ENCODE data around the gene BACH2.
"Not testable (repeated sequence)": the region's sequence is repeated elsewhere in the genome, so short reads cannot be mapped to it uniquely, and the experiment has no call there.

BACH2 gene

DNA sequence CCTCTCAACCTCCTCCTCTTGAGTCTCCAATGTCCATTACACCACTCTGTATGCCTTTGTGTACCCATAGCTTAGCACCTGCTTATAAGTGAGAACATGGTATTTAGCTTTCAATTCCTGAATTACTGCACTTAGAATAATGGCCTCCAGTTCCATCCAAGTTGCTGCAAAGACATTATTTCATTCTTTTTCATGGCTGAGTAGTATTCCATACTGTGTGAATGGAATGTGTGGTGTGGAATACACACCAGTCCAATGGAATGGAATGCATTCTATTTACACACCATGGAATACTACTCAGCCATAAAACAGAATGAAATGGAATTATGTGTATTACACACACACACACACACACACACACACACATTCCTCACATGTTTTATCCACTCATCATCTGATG is 116.1 kb downstream of the BACH2 start:
- DNase-seq = no peak

- no peak for DNase-seq
These were observed 117.2 kb downstream of the BACH2 start for GRCh38 chr6:90179190-90180169.

DNA sequence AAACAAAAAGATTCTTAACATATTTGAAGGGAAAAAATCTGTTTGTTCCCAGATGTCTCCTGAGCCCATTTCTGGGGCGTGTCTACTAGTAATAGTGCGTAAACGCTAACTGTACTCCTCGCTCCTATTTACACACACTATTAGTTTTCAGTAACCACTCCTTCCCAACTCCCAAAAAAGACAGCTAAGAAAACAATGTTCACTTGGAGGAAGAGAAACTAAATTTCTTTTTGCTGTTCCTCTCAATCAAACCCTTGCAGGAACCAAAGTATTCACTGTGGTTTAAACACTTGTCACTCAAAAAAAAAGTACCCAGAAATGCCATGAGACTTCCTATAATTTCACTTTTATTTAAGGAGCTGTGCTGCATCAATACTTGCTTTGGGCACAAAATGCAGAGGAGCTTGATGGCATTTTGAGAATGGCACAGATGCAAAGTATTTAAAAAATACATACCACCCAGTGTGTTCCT is 118.2 kb downstream of the BACH2 start:
- DNase-seq = peak in 1 of 3 experiments; percentile 15

DNA sequence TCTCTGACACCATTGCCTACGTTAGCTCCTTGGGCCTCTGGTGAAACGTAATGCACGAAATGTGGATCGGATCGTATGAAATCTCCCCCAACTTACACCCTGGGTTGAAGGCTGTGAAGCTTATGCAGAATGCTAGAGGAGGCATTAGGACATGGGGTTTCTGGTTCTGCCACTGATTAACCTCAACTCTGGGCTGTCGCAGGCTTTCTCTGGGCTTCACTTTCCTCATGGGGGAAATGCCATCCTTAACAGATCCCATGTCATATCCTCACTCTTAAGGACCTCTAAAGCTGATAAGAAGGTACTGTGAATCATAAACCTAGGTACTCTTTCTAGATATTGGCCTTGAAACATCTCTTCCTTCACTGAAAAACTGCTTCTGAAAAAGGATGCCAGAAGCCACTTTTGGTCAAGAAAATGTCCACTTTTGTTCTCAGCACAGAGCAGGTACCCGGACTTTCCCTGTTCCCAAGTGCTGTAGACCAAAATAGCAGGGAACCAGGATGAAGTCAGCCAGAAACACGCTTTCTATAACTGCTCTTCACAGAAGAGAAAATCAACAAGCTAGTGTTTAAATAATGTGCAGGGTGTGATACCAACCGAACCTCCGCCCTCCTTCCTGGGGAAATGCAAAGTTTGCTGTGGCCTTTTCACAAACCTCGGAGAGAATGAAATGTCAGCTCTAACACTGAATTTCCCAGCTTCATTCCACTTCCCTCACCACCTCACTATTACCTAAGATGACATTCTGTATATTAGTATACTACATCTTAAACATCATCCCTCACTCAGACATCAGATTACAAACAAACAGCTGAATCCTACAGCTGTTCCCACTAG is 118.9 kb downstream of the BACH2 start:
- peak in 1 of 3 experiments; percentile 15 for DNase-seq

DNA sequence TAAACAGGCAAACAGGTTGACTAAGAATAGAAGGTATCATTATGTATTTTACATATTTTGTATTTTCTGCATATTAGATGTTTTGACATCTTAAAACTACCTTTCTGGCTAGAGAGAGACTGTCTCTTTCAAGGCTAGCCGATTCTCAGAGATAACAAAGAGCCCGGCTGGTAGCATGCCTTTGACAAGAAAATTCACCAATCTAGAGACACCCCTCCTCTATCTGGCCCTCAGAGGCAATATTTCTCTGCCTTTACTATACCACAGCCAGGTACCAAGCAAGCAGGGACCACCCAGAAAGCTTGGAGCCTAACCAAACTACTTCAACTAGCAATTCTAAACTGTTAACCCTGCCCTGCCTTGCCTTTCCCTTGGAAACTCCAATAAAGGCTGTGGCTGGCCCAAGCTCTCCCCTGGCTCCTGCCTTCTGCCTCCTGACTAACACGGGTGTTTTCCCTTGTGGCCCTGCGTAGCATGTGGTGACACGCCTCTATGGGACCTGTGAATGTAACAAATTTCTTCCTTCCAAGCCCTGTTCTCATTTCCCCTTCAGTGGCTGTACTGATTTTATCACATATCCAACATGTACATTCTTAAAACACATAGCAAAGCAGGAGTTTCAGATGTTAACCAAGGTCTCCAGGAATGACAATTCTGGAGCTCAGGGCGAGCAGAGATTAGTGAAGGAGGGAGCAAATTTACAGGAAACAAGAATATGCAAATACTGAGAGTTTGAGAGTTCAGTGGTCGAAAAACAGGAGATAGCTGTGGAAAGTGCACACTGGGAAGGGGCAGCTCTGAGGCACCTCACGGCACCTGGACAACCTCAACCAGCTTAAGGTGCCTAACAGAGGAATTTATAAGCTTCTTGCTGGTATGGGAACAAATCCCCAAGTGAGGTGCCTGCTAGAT is 120.8 kb downstream of the BACH2 start:
- no peak for DNase-seq

DNA sequence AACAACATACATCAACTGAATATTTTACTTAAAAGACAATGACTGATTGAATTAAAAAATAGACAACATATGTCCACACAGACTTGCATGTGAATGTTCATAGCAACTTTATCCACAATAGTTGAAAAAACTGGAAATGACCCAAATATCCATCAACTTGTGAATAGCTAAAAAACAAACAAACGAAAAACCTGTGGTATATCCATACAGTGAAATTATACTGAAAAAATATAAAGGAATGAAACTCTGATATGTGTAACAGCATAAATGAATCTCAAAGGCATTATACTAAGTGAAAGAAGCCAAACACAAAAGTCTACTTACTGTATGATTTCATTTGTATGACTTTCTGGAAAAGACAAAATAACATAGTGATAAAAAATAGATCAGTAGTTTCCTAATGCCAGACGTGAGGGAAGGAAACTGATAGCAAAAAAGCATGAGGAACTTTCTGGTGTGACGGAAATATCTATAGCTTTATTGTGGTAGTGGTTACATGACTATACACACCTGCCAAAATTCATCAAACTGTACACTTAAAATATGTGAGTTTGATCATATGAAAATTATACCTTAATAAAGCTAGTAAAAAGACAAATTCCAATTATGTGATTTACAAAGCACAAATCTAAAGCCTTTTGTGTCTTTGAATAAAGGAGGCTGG is 123.2 kb downstream of the BACH2 start:
- DNase-seq = no peak

DNA sequence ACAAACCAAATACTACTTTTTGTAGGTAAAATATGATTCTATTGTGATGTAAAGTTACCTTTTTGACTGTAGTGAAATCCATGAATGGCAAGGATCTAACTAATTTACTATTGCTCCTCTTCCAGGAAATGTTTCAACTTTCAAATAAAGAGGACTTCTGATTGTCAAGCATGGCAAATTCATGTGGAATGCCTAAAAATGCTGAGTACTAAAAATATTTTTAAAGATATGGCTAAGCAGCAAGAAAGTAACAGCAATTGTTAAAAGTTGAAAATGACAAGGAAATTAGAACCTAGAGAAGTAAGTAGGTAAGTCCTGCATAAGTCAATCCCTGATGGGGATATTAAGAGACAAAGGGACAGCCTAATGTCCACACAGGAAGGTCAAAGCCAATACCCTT is 126.0 kb downstream of the BACH2 start:
- DNase-seq = no peak

DNA sequence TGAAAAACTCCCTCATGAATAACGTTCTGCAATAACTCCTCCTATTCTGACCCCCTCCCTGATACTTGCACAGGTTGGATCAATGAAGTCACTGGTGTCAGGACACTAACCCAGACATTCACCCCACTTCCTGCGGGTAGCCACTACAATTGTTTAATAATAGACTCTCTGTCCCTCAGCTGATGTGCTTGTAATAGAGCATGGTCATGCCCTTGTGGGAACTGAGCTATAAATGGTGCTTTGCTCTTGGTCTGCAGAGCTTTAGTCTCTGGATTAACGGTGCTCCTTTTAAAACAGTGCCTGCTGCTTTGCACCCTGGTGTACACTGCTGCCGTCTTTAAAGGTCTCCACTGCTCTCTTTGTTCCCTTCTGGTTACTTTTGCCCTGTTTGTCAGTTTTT is 127.3 kb downstream of the BACH2 start:
- DNase-seq = no peak

DNA sequence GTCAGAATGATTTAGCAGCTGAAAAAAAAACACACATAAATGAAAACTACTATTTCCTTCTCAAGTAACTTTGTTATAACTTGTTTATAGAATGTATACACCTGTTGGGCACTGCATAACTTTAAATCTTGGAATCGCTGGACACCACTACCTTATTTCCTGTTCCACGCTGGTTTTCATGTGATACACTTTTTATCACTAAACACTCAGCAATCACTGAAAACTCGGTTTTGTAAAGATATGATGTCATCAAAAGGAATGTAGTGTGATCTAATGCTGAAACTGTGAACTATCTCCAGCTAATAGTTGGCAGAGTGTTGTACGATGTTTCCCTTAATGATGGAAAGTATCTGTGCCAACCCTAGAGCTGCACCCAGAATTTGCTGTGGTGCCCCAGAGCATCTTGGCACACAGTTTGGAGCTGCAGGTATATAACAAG is 127.9 kb downstream of the BACH2 start:
- DNase-seq = peak in 1 of 3 experiments; percentile 39

DNA sequence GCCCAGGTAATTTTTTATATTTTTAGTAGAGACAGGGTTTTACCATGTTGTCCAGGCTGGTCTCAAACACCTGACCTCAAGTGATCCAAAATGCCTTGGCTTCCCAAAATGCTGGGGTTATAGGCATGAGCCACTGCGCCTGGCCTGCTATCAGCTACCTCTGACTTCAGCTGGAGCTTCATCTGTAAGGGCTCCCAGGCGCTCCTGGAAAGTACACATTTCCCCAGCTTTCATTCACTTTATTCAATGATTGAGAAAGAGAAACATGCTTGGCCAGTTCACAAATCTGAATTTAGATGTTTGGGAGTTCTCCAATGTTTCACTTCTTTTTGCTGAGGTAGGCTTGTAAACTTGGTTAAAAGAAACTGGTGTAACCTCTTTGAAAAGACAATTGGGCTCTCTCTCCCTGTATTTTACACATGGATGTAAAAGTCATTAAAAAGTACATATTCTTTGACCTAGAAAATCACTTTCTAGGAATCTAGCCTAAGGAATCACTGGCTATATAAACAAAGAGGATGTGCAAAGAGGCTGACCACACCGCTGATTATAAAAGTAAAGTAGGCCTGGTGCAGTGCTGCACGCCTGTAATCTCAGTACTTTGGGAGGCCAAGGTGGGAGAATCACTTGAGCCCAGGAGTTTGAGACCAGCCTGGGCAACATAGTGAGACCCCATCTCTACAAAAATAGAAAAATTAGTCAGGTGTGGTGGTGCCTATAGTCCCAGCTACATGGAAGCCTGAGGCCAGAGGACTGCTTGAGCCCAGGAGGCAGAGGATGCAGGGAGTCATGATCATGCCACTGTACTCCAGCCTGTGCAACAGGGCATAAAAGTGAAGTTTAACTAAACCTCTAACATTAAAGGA is 128.9 kb downstream of the BACH2 start:
- DNase-seq = no peak

GRCh38 chr6:90166155-90166924 is 130.3 kb downstream of the BACH2 start:
- DNase-seq = not testable (repeated sequence)

DNA sequence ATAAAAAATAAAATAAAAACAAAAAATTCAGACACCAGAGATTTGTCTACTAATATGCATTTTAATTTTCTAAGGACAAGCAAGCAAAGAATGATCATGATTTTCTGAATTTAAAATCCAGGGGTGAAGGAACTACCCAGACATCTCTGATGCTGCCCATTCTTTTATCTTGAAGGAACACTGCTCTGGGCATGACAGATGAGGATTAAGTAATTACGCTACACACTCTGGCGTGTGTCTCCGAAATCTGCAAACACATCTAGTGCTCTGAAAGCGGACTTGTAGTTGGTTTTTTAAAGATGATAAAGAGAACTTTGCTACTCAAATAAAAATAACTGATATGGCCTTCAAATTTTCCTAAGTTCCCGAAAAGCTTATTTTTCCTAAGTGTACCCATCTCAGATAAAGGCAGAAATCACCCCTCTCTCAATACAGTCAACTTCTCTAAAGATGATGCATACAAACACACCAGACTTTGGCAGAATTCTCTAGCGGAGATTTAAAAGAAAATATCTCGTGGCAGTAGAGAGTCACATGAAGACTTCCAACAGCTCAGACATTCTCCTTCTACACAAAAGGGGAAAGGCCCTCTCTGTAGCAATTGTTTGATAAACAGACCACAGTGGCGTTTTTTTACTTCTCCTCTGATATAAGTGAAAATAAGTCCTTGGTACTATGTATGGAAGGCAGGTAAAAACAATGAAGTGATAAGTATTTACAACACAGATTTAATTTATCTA is 133.8 kb downstream of the BACH2 start:
- DNase-seq = no peak

GRCh38 chr6:90160013-90160412 is 136.6 kb downstream of the BACH2 start:
- peak in 2 of 3 experiments; percentile 45 to 47 for DNase-seq

GRCh38 chr6:90159452-90159851 is 137.2 kb downstream of the BACH2 start:
- peak in 1 of 3 experiments; percentile 40 for DNase-seq

DNA sequence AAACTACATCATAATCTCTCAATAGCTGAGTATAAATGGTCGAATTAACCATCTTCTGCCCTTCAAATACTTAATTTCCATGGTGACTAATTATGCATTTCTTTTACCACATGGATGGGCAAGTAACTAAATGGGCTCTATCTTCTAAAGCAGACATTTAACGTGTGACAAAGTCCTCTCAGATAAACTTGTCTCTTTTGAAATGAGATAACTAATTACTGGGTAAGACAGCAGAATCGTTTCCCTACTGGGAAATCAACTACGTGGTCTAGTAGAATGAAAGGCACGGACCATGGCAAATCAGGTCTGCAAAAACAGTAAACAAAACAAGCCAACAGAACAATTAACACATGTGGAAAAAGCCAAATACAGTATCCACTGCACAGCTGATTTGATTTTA is 137.7 kb downstream of the BACH2 start:
- DNase-seq = peak in 1 of 3 experiments; percentile 40

GRCh38 chr6:90157441-90157840 is 139.2 kb downstream of the BACH2 start:
- no peak for DNase-seq

- no peak for DNase-seq
These were observed 139.8 kb downstream of the BACH2 start for GRCh38 chr6:90156861-90157260.

DNA sequence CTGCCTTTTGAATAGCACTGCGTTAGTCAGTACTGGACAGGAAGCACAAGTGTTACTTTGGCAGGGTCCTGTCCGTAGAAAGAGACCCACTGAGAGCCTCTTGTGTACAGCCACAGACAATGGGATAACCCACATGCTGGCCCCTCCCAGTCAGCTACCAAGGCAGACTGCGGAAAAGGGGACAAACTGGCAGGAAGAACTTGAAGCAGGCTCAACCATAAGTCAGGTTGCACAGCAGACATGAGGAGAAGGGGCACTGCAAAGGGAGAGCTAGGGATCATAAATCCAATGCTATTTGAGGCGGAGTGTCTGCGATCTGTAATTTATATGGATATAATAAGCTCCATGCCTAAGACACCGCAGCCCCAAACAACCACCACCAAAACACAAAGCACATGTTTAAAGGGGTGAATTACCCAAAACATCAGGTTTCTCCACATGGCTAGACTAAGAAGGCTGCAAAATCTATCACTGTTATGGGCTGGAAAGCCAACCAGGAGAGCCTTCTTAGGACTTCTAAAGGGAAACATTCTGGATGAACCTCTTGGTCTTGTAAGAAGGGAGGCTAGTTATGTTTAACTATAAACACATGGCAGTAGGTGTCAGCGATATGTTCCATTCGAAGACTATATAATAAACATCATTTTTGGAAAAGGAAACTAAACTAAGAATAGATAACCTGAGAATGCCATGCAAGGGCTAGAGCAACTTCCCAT is 141.7 kb downstream of the BACH2 start:
- no peak for DNase-seq

All from NCI-H1417 (cell line).